Measurements from ENCODE around the gene SERGEF. TPM values are rescaled to one million over a fixed set of nuclear protein-coding genes. Genes with fewer than 3 reads are reported as not detected.

SERGEF gene
- total and polyA plus RNA-seq, 7 experiments from 2014 or later: 35.0 to 93.5 (median 53.7) TPM

DNA sequence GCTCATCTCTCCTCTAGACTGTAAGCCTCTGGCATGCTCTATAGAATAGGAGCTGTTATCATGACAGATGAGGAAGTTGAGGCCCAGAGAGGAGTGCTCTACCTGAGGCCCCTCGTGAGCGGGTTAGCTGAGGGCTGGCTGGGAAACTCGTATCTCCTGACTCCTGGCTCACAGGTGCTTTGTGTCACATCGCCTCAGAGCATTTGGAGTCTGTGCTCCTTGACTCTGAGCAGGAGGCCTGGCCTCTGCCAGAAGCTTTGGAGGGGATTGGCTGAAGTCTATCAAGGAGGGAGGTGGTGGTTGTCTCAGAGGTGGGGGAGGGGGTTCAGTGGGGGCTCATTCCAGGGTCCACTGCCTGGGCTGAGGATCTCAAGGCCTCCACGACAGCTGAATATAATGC, 270.8 kb downstream of the SERGEF start:
- ATAC-seq: no peak
- no peaks in the 10 kb centered on the region for H3K4me1 ChIP-seq (ENCODE audit: control insufficient read depth in 2 of 2, insufficient read depth in 2 of 2, low read length in 2 of 2)
- no peaks in the 10 kb centered on the region for H3K36me3 ChIP-seq (ENCODE audit: control insufficient read depth in 2 of 3, insufficient read depth in 3 of 3, low read length in 3 of 3)
- ChIA-PET CTCF (no interaction called here), POLR2A (no interaction called here)
- H3K27ac Mint-ChIP-seq: no peak overlapping the region
- peaks cover 0 to 2% (median 0%) of the 10 kb centered on the region in 11 donors for H3K9me3 Mint-ChIP-seq
- peaks cover 6 to 38% (median 16%) of the 10 kb centered on the region in 5 donors for H3K27me3 Mint-ChIP-seq
- peaks cover 0 to 2% (median 0%) of the 10 kb centered on the region in 7 donors for H3K4me1 Mint-ChIP-seq
- H3K4me3 ChIP-seq (ENCODE audit: low read length): no peak overlapping the region
- H3K27me3 ChIP-seq (ENCODE audit: control insufficient read depth in 2 of 2, insufficient read depth in 2 of 2, low read length in 2 of 2): peaks cover 0 to 4% of the 10 kb centered on the region in 2 donors
- H3K9me3 ChIP-seq (ENCODE audit: control insufficient read depth in 2 of 3, low read length in 3 of 3): no peaks in the 10 kb centered on the region
- H3K4me3 Mint-ChIP-seq: no peak overlapping the region
- intact Hi-C loops (cut with micrococcal nuclease): no loop called here
- no peak overlapping the region for H3K27ac ChIP-seq (ENCODE audit: low read depth, low read length)
- no peaks in the 10 kb centered on the region for H3K36me3 Mint-ChIP-seq
- DNase-seq: no peak

GRCh38 chr11:17741487-17741886, 271.4 kb downstream of the SERGEF start:
- intact Hi-C loops (cut with micrococcal nuclease): no loop called here
- Histone ChIP-seq H3K9me3 (ENCODE audit: control insufficient read depth in 2 of 3, low read length in 3 of 3) (no peaks in the 10 kb centered on the region), H3K4me1 (ENCODE audit: control insufficient read depth in 2 of 2, insufficient read depth in 2 of 2, low read length in 2 of 2) (no peaks in the 10 kb centered on the region), H3K27ac (ENCODE audit: low read depth, low read length) (no peak overlapping the region), H3K27me3 (ENCODE audit: control insufficient read depth in 2 of 2, insufficient read depth in 2 of 2, low read length in 2 of 2) (peaks cover 0 to 6% of the 10 kb centered on the region in 2 donors), H3K36me3 (ENCODE audit: control insufficient read depth in 2 of 3, insufficient read depth in 3 of 3, low read length in 3 of 3) (no peaks in the 10 kb centered on the region), H3K4me3 (ENCODE audit: low read length) (no peak overlapping the region)
- POLR2A ChIA-PET: no interaction called here
- DNase-seq: no peak
- Mint-ChIP-seq H3K27me3 (peaks cover 10 to 41% (median 21%) of the 10 kb centered on the region in 5 donors), H3K27ac (peak overlapping the region in 1 of 9 donors; percentile 22), H3K4me1 (peaks cover 0 to 4% (median 2%) of the 10 kb centered on the region in 7 donors), H3K9me3 (peaks cover 0 to 4% (median 0%) of the 10 kb centered on the region in 11 donors), H3K36me3 (peaks cover 0 to 4% (median 0%) of the 10 kb centered on the region in 5 donors), H3K4me3 (no peak overlapping the region)
- CTCF ChIA-PET: no interaction called here
- ATAC-seq: no peak

GRCh38 chr11:17740649-17741235, 272.1 kb downstream of the SERGEF start:
- Histone ChIP-seq H3K27me3 (ENCODE audit: control insufficient read depth in 2 of 2, insufficient read depth in 2 of 2, low read length in 2 of 2) (peaks cover 0 to 6% of the 10 kb centered on the region in 2 donors), H3K27ac (ENCODE audit: low read depth, low read length) (no peak overlapping the region), H3K4me1 (ENCODE audit: control insufficient read depth in 2 of 2, insufficient read depth in 2 of 2, low read length in 2 of 2) (no peaks in the 10 kb centered on the region), H3K9me3 (ENCODE audit: control insufficient read depth in 2 of 3, low read length in 3 of 3) (no peaks in the 10 kb centered on the region), H3K4me3 (ENCODE audit: low read length) (no peak overlapping the region), H3K36me3 (ENCODE audit: control insufficient read depth in 2 of 3, insufficient read depth in 3 of 3, low read length in 3 of 3) (no peaks in the 10 kb centered on the region)
- H3K4me1 Mint-ChIP-seq: peaks cover 0 to 5% (median 2%) of the 10 kb centered on the region in 7 donors
- H3K4me3 Mint-ChIP-seq: no peak overlapping the region
- DNase-seq (no peak), ATAC-seq (no peak)
- H3K27ac Mint-ChIP-seq: no peak overlapping the region
- ChIA-PET POLR2A (no interaction called here), CTCF (no interaction called here)
- peaks cover 11 to 38% (median 23%) of the 10 kb centered on the region in 5 donors for H3K27me3 Mint-ChIP-seq
- H3K9me3 Mint-ChIP-seq: peaks cover 0 to 5% (median 0%) of the 10 kb centered on the region in 11 donors
- H3K36me3 Mint-ChIP-seq: peaks cover 0 to 5% (median 0%) of the 10 kb centered on the region in 5 donors
- intact Hi-C loops (cut with micrococcal nuclease): no loop called here

GRCh38 chr11:17739945-17740338, 272.9 kb downstream of the SERGEF start:
- Histone ChIP-seq H3K36me3 (ENCODE audit: control insufficient read depth in 2 of 3, insufficient read depth in 3 of 3, low read length in 3 of 3) (no peaks in the 10 kb centered on the region), H3K4me1 (ENCODE audit: control insufficient read depth in 2 of 2, insufficient read depth in 2 of 2, low read length in 2 of 2) (no peaks in the 10 kb centered on the region), H3K27ac (ENCODE audit: low read depth, low read length) (no peak overlapping the region), H3K27me3 (ENCODE audit: control insufficient read depth in 2 of 2, insufficient read depth in 2 of 2, low read length in 2 of 2) (peaks cover 0 to 6% of the 10 kb centered on the region in 2 donors), H3K4me3 (ENCODE audit: low read length) (no peak overlapping the region), H3K9me3 (ENCODE audit: control insufficient read depth in 2 of 3, low read length in 3 of 3) (no peaks in the 10 kb centered on the region)
- no peak for ATAC-seq
- Mint-ChIP-seq H3K4me3 (no peak overlapping the region), H3K36me3 (peaks cover 0 to 5% (median 0%) of the 10 kb centered on the region in 5 donors), H3K27me3 (peaks cover 11 to 34% (median 23%) of the 10 kb centered on the region in 5 donors), H3K4me1 (peaks cover 0 to 5% (median 2%) of the 10 kb centered on the region in 7 donors), H3K9me3 (peaks cover 0 to 5% (median 0%) of the 10 kb centered on the region in 11 donors), H3K27ac (no peak overlapping the region)
- ChIA-PET POLR2A (no interaction called here), CTCF (no interaction called here)
- intact Hi-C loops (cut with micrococcal nuclease): no loop called here
- DNase-seq: no peak

DNA sequence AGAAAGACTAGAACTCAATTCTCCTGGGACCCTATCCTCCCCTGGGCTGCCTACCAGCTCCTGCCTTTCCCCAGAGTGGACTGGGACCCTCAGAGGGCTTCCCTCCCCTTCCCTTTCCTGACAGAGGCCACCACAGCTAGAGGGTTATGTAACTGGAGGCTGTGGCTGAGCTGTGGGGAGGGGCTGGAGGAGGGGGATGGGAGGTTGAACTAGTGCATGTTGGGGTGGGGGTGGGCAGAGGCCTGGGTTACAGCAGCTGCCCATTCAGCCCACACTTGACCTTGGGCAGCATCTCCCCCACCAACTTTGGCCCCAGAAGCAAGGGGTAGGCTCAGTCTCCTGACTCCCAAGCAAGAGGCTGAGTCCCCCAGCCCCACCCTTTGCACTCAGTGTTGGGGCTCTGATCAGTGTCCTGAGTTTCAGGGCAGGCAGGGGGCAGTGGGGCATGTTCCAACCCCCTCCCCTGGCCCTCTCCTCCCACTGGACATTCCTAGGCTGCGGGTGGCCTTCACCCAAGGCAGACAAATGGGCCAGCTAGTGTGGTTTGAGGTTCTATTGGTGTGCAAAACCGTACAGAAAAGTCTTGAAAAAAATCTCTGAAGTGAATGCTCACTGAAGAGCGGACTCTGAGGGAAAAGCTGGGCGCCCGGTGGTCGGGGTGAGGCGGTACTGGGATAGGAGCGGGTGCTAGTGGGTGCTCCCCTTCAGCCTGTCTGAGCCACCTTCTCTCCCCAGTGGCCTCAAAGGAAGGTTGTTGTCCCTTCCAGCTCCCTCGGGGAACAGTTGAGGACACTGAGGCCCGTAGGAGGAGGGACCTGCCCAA, 274.5 kb downstream of the SERGEF start:
- no peak overlapping the region for H3K4me3 ChIP-seq (ENCODE audit: low read length)
- Mint-ChIP-seq H3K4me1 (peaks cover 0 to 14% (median 8%) of the 10 kb centered on the region in 7 donors), H3K9me3 (peaks cover 0 to 5% (median 0%) of the 10 kb centered on the region in 11 donors), H3K27ac (no peak overlapping the region), H3K27me3 (peaks cover 21 to 44% (median 33%) of the 10 kb centered on the region in 5 donors), H3K4me3 (no peak overlapping the region), H3K36me3 (peaks cover 0 to 5% (median 0%) of the 10 kb centered on the region in 5 donors)
- H3K27me3 ChIP-seq (ENCODE audit: control insufficient read depth in 2 of 2, insufficient read depth in 2 of 2, low read length in 2 of 2): peaks cover 0 to 6% of the 10 kb centered on the region in 2 donors
- intact Hi-C loops (cut with micrococcal nuclease): no loop called here
- H3K9me3 ChIP-seq (ENCODE audit: control insufficient read depth in 2 of 3, low read length in 3 of 3): no peaks in the 10 kb centered on the region
- no peak for DNase-seq
- no peaks in the 10 kb centered on the region for H3K4me1 ChIP-seq (ENCODE audit: control insufficient read depth in 2 of 2, insufficient read depth in 2 of 2, low read length in 2 of 2)
- CTCF ChIA-PET: no interaction called here
- no peak overlapping the region for H3K27ac ChIP-seq (ENCODE audit: low read depth, low read length)
- POLR2A ChIA-PET: no interaction called here
- no peak for ATAC-seq
- no peaks in the 10 kb centered on the region for H3K36me3 ChIP-seq (ENCODE audit: control insufficient read depth in 2 of 3, insufficient read depth in 3 of 3, low read length in 3 of 3)
